Kidney (tissue), 14 donors: ENCODE results near the gene DIRAS2. TPM values are rescaled to one million over a fixed set of nuclear protein-coding genes. Genes with fewer than 3 reads are reported as not detected.

Experiments used
- DNase-seq, 5 donors: peaks; one replicate each; pipeline ENCODE4 v3.0.0-alpha.2; 2013 to 2020
- FAIRE-seq: peaks from 2 replicates; lab custom pipeline; 2012; peaks lifted over from hg19 to GRCh38; lab: Jason Lieb, UNC
- H3K27ac ChIP-seq, 2 donors: one replicate each; pipeline ENCODE4 v1.7.0; 2013; ENCODE audit warnings: low read depth in 2 of 2, low read length in 2 of 2, inconsistent platforms in 1 of 2
- H3K27me3 ChIP-seq: one replicate; pipeline ENCODE4 v1.7.1; 2013; ENCODE audit warnings: low read length, inconsistent platforms; ENCODE audit not compliant: control insufficient read depth, insufficient read depth
- H3K36me3 ChIP-seq, 3 donors: one replicate each; pipeline versions ENCODE4 v1.7.0 to v1.7.1; 2013; ENCODE audit warnings: low read length in 3 of 3, control low read depth in 1 of 3, inconsistent platforms in 1 of 3; ENCODE audit not compliant: insufficient read depth in 3 of 3, control insufficient read depth in 2 of 3
- H3K4me1 ChIP-seq, 3 donors: one replicate each; pipeline versions ENCODE4 v1.7.0 to v1.7.1; 2013; ENCODE audit warnings: low read length in 3 of 3, inconsistent platforms in 1 of 3, low read depth in 1 of 3; ENCODE audit not compliant: control insufficient read depth in 2 of 3, insufficient read depth in 2 of 3
- H3K4me3 ChIP-seq, 3 donors: one replicate each; pipeline versions ENCODE4 v1.7.0 to v1.8.1; 2013; ENCODE audit warnings: low read length in 3 of 3, control low read depth in 1 of 3, inconsistent platforms in 1 of 3
- H3K9ac ChIP-seq, 3 donors: one replicate each; pipeline versions ENCODE4 v1.7.0 to v1.7.1; 2013; ENCODE audit warnings: low read length in 3 of 3, control low read depth in 1 of 3, inconsistent platforms in 1 of 3
- H3K9me3 ChIP-seq, 3 donors: one replicate each; pipeline versions ENCODE4 v1.7.0 to v1.7.1; 2013; ENCODE audit warnings: low read length in 3 of 3, control low read depth in 1 of 3, inconsistent platforms in 1 of 3; ENCODE audit not compliant: control insufficient read depth in 2 of 3, insufficient read depth in 1 of 3
- intact Hi-C: fragments of 100-400 bp; cut with DNase I; formaldehyde crosslinking; loops from one replicate; pipeline ENCODE4 v1.11.1; 2022
- polyA plus RNA-seq: library from polyadenylated mRNA; stranded (reverse); fragments of 350-450 nt; fragmentation: Illumina TruSeq; extraction: RNeasy Lipid Tissue Mini Kit (QIAGEN cat#74804); gene quantifications from one replicate; pipeline ENCODE4 v1.2.3, GENCODE V29; 2014; ENCODE audit warnings: low read depth, low replicate concordance; ENCODE audit not compliant: insufficient read depth
- total RNA-seq: library from RNA; stranded (reverse); fragmentation: NEBNext Ultra II Directional; extraction: Animal tissue kit (Norgen Biotek cat#: 25700); gene quantifications from one replicate; pipeline ENCODE4 v1.2.1, GENCODE V29; 2021
- TF ChIP-seq, protein P1 (sequence below): IDR thresholded peaks from 3 replicates; pipeline ENCODE4 v1.5.1; 2012; ENCODE audit warnings: mild to moderate bottlenecking, moderate library complexity, borderline replicate concordance; ENCODE audit not compliant: insufficient read depth; ENCODE audit errors: extremely low read depth
- donor health status: control.
- donor health status: control.
- donor health status: control.
- donor health status: control.
- donor health status: control.
- donor health status: DM: yes; HTN: yes; CAD: no.
- donor health status: Normal renal cell carcinoma (clear cell type).

The DIRAS2 gene
- total and polyA plus RNA-seq, 2 donors from 2014 or later, result 0.98 to 1.0 TPM

DNA sequence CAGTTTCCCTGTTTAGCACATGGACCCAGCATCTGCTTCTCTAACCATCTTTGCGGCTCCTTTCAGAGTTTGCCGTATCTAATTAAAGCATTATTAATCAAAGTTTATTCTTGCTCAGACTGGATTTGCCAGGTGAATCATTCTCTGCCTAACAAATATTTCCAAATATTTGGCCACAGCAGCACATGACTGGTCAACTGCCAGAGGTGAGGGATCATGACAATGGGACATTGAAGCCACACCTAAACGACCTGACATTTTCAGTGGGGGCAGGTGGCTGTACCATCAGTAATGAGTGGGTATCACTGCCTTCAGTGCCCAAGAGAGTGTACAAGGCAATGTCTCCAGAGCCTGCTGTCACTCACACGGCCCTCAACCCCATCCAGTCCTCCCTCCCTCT, 80.4 kb downstream of the DIRAS2 start:
- Histone ChIP-seq H3K9me3 (no peaks in the 10 kb centered on the region), H3K27me3 (no peaks in the 10 kb centered on the region), H3K9ac (no peak overlapping the region), H3K27ac (no peak overlapping the region), H3K4me3 (no peak overlapping the region), H3K4me1 (no peaks in the 10 kb centered on the region), H3K36me3 (no peaks in the 10 kb centered on the region)
- TF ChIP-seq, protein P1, sequence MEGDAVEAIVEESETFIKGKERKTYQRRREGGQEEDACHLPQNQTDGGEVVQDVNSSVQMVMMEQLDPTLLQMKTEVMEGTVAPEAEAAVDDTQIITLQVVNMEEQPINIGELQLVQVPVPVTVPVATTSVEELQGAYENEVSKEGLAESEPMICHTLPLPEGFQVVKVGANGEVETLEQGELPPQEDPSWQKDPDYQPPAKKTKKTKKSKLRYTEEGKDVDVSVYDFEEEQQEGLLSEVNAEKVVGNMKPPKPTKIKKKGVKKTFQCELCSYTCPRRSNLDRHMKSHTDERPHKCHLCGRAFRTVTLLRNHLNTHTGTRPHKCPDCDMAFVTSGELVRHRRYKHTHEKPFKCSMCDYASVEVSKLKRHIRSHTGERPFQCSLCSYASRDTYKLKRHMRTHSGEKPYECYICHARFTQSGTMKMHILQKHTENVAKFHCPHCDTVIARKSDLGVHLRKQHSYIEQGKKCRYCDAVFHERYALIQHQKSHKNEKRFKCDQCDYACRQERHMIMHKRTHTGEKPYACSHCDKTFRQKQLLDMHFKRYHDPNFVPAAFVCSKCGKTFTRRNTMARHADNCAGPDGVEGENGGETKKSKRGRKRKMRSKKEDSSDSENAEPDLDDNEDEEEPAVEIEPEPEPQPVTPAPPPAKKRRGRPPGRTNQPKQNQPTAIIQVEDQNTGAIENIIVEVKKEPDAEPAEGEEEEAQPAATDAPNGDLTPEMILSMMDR, result no peak
- FAIRE-seq (no peak), DNase-seq (no peak)
- intact Hi-C loops, result no loop called here

Other genes starting within 250 kb of the DIRAS2 start
- 52.2 TPM for gene SYK, start 159.0 kb upstream of the DIRAS2 start, total RNA-seq
- 13.3 TPM for gene SYK, start 159.0 kb upstream of the DIRAS2 start, polyA plus RNA-seq